ENCODE measurements around the gene CFAP69.
"Not testable (repeated sequence)": the region's sequence is repeated elsewhere in the genome, so short reads cannot be mapped to it uniquely, and the experiment has no call there.

CFAP69 gene

DNA sequence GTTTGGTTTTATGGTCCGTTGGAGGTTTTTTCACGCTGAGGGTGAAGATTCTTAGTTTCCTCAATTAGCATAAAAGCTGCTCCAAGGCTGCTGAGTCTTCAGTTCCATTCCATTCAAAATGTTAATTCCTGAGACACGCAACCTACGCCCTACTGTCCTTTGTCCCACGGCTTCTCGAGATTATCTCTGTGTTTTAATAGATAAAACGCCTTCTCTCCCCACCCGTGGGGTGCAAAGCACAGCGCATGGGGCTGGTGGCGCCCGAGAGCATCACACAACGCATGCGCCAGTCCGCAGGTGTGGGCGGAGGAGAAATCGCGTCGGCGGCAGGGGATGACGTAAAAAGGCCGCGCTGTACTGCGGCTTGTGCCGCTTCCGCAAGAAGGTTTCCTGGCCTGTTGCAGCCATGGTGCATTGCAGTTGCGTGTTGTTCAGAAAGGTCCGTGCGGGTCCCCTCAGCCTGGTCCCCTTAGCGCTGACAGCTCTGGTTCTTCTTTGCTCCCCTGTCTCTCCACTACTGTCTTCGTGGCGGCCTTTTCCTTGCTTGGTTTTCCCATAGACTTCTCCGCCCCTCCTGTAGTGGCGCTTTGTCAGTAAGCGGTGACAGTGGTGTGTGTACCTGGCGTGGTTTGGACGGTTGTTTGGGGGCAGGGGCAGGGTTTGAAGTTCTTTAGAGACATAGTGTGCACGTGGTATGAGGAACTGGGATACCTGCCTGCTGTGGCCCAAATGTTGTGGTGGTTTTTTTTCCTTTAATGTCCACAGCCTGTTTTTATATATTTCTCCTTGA lies 101.6 kb downstream of the CFAP69 start, which contains the start of gene GTPBP10:
TSS of gene GTPBP10 (plus strand) at position 381 of the 790 bp plus-strand sequence. CDS start at position 407, 26 bp downstream.
- peak; percentile 97 for DNase-seq

DNA sequence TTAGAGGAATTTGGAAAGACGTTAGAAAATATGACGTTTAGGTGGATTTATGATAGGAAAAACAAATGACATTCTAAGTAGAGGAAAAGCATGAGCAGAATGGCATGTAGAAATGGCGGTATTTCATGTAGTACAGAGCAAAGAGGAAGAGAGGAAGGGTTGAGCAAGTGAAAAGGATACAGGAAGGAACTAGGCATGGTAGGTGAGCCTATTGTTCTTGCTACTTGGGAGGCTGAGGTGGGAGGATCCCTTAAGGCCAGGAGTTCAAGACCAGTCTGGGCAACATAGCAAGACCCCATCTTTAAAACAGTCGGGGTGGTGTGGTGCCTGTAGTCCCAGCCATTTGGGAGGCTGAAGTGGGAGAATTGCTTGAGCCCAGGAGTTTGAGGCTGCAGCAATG lies 102.8 kb downstream of the CFAP69 start:
- DNase-seq, result peak; percentile 38

GRCh38 chr7:90349305-90349704 lies 104.3 kb downstream of the CFAP69 start:
- no peak for DNase-seq

DNA sequence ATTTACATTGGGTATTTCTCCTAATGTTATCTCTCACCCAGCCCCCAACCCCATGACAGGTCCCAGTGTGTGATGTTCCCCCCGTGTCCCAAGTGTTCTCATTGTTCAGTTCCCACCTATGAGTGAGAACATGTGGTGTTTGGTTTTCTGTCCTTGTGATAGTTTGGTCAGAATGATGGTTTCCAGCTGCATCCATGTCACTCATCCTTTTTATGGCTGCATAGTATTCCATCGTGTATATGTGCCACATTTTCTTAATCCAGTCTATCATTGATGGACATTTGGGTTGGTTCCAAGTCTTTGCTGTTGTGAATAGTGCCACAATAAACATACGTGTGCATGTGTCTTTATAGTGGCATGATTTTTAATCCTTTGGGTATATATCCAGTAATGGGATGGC lies 105.1 kb downstream of the CFAP69 start:
- not testable (repeated sequence) for DNase-seq

- DNase-seq, result no peak
Observed at GRCh38 chr7:90351987-90352386, 107.0 kb downstream of the CFAP69 start.
